Stimulated activated CD8-positive, alpha-beta memory T cell treated with anti-CD3 and anti-CD28 coated beads, Interleukin-12 subunit alpha, Interleukin-12 subunit beta, amount 100 ng/mL, for 24 hours (primary cell): ENCODE data around the gene UCHL5.

Experiments used
- DNase-seq: peaks from one replicate; pipeline ENCODE4 v3.0.0-alpha.2; 2020; ENCODE audit errors: extremely low read depth

The UCHL5 gene

GRCh38 chr1:192966073-192966472 lies 93.1 kb downstream of the UCHL5 start:
- DNase-seq, result no peak

GRCh38 chr1:192962901-192963300 lies 96.3 kb downstream of the UCHL5 start:
- no peak for DNase-seq
